PC-3 (cell line): ENCODE results near the gene ME2.
"Not testable (repeated sequence)": the region's sequence is repeated elsewhere in the genome, so short reads cannot be mapped to it uniquely, and the experiment has no call there.

ENCODE experiments used
- CTCF ChIP-seq: fragments of 300-600 bp; sonication (generic); conservative IDR thresholded peaks from 2 replicates; pipeline ENCODE4 v1.5.1; 2017; ENCODE audit warnings: antibody characterized with exemption, low read depth, mild to moderate bottlenecking, low read length
- EZH2 ChIP-seq: fragments of 300-600 bp; sonication (generic); IDR thresholded peaks from one replicate; pipeline ENCODE4 v1.6.1; 2017; ENCODE audit warnings: antibody characterized with exemption, mild to moderate bottlenecking, low read length; ENCODE audit not compliant: unreplicated experiment

GRCh38 chr18:50857166-50857565 is 21.8 kb upstream of the ME2 start:
- not testable (repeated sequence) for TF ChIP-seq EZH2, CTCF
